Upper lobe of left lung (tissue), 6 donors: ENCODE results near the gene OTOG. TPM values are rescaled to one million over a fixed set of nuclear protein-coding genes. Genes with fewer than 3 reads are reported as not detected.

Experiments used
- ATAC-seq, 2 donors: fragments of 200-7000 bp; cut with Tn5 transposase; one replicate each; pipeline ENCODE4 v1.9.1; 2022; ENCODE audit warnings: mild to moderate bottlenecking in 2 of 2, moderate library complexity in 2 of 2; ENCODE audit not compliant: low FRiP score in 2 of 2
- DNase-seq, 2 donors: peaks; one replicate each; pipeline ENCODE4 v3.0.0-alpha.2; 2019 to 2020
- H3K27ac ChIP-seq, 4 donors: fragments of 200-600 bp; sonication (generic); one replicate each; pipeline ENCODE4 v1.5.1; 2016 to 2019
- H3K27me3 ChIP-seq, 4 donors: fragments of 200-600 bp; sonication (generic); one replicate each; pipeline ENCODE4 v1.5.1; 2017 to 2019
- H3K36me3 ChIP-seq, 4 donors: fragments of 200-600 bp; sonication (generic); one replicate each; pipeline ENCODE4 v1.5.1; 2016 to 2019
- H3K4me1 ChIP-seq, 4 donors: fragments of 200-600 bp; sonication (generic); one replicate each; pipeline ENCODE4 v1.5.1; 2018 to 2019
- H3K4me3 ChIP-seq, 4 donors: fragments of 200-600 bp; sonication (generic); one replicate each; pipeline ENCODE4 v1.5.1; 2017 to 2019; ENCODE audit warnings: mild to moderate bottlenecking in 2 of 4, moderate library complexity in 1 of 4
- H3K9me3 ChIP-seq, 4 donors: fragments of 200-600 bp; sonication (generic); one replicate each; pipeline ENCODE4 v1.5.1; 2018 to 2019
- EP300 ChIP-seq, 4 donors: sonication (generic); formaldehyde crosslinking; IDR thresholded peaks; one replicate each; pipeline ENCODE4 v1.5.1; 2017; ENCODE audit warnings: antibody characterized with exemption in 4 of 4, control low read depth in 2 of 4
- POLR2A ChIP-seq, 4 donors: fragments of 450-650 bp; IDR thresholded peaks; one replicate each; pipeline ENCODE4 v1.5.1; 2016 to 2017; ENCODE audit warnings: antibody characterized with exemption in 4 of 4, mild to moderate bottlenecking in 2 of 4
- POLR2AphosphoS5 ChIP-seq, 2 donors: sonication (generic); formaldehyde crosslinking; IDR thresholded peaks; one replicate each; pipeline ENCODE4 v1.5.1; 2017; ENCODE audit warnings: antibody characterized with exemption in 2 of 2
- WGBS, 2 donors: methylation state at CpG; one replicate each; pipeline ENCODE4 v1.1.5; 2017 to 2018; 5-methylcytosine and 5-hydroxymethylcytosine counted together
- total RNA-seq, 6 donors: library from RNA; depleted of rRNA in 4 of 6; stranded (reverse); fragments of >200 nt in 4 of 6; gene quantifications; one replicate each; pipeline versions ENCODE4 v1.1.0 to v1.2.1, GENCODE V29; 2016 to 2021
- TF ChIP-seq, protein P1 (sequence below), 6 experiments: fragments of 450-650 bp in 4 of 6; fragments of 200-600 bp in 2 of 6; sonication (generic) in 2 of 6; IDR thresholded peaks; one replicate each; pipeline ENCODE4 v1.5.1; 2016 to 2019; ENCODE audit warnings: antibody characterized with exemption in 6 of 6
- donor health status: DM: no; HTN: no; CAD: no; lungs with moderate emphysema.
- donor health status: DM: no; HTN: yes; CAD: no; lungs with severe emphysema.

OTOG gene
- total RNA-seq, 6 donors from 2014 or later, result not detected

DNA sequence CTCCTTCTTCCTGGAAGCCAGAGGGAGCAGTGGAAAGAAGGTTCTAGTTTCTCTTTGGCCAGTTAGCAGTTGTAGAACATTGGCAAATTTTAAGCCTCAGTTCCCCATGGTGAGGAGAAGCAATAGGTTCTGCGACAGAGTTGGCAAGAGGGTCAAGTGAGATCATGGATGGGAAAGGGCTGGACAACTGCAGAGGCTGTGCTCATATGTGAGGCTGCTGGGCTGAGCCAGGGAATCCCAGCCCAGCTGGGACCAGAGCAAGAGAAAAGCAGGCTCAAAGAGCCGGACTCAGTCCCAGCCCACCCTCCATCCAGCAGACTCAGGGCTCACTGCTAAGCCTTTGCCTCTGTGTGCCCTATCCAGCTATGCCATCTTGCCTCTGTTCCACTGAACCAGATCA lies 105.5 kb downstream of the OTOG start:
- Histone ChIP-seq H3K4me1 (no peaks in the 10 kb centered on the region), H3K9me3 (peaks cover 0 to 9% (median 4%) of the 10 kb centered on the region in 4 donors), H3K36me3 (no peaks in the 10 kb centered on the region), H3K27ac (no peak overlapping the region), H3K4me3 (no peak overlapping the region), H3K27me3 (no peaks in the 10 kb centered on the region)
- WGBS, 2 donors, result 70 to 93% methylated on average over 2 of the region's 2 CpGs
- ATAC-seq (peak in 1 of 2 donors; percentile 72), DNase-seq (no peak)
- no peak for TF ChIP-seq POLR2A (IDR thresholded peaks at IDR 0.05)
- TF ChIP-seq, protein P1, sequence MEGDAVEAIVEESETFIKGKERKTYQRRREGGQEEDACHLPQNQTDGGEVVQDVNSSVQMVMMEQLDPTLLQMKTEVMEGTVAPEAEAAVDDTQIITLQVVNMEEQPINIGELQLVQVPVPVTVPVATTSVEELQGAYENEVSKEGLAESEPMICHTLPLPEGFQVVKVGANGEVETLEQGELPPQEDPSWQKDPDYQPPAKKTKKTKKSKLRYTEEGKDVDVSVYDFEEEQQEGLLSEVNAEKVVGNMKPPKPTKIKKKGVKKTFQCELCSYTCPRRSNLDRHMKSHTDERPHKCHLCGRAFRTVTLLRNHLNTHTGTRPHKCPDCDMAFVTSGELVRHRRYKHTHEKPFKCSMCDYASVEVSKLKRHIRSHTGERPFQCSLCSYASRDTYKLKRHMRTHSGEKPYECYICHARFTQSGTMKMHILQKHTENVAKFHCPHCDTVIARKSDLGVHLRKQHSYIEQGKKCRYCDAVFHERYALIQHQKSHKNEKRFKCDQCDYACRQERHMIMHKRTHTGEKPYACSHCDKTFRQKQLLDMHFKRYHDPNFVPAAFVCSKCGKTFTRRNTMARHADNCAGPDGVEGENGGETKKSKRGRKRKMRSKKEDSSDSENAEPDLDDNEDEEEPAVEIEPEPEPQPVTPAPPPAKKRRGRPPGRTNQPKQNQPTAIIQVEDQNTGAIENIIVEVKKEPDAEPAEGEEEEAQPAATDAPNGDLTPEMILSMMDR (IDR thresholded peaks at IDR 0.05), result no peak
- no peak for TF ChIP-seq POLR2AphosphoS5 (IDR thresholded peaks at IDR 0.05)
- no peak for TF ChIP-seq EP300 (IDR thresholded peaks at IDR 0.05)

DNA sequence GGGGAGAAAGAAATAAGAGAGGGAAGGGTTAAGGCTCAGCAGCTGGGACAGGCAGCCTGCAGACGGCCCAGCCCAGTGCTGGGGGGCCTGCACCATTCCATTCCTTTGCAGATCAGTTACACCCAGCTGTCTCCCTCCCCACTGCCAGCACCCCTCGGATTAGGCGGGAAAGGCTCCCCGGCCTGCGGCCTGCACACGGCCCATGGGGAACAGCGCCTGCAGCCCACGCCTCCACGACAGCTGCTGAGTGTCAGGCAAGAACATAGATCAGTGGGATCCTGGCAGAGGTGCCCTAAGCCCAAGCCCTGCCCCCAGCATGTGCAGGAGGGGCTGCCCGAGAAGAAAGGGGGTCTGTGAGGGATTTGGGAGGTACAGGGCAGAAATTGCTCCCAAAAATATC lies 106.6 kb downstream of the OTOG start:
- Histone ChIP-seq H3K9me3 (peaks cover 0 to 9% (median 4%) of the 10 kb centered on the region in 4 donors), H3K36me3 (no peaks in the 10 kb centered on the region), H3K27me3 (no peaks in the 10 kb centered on the region), H3K4me3 (no peak overlapping the region), H3K27ac (no peak overlapping the region), H3K4me1 (no peaks in the 10 kb centered on the region)
- WGBS, 2 donors, result 45 to 49% methylated on average over 5 to 10 of the region's 10 CpGs
- DNase-seq (peak in 1 of 2 donors; percentile 53), ATAC-seq (no peak)
- TF ChIP-seq EP300 (IDR thresholded peaks at IDR 0.05), result no peak
- no peak for TF ChIP-seq POLR2A (IDR thresholded peaks at IDR 0.05)
- TF ChIP-seq, protein P1 (IDR thresholded peaks at IDR 0.05), result no peak
- TF ChIP-seq POLR2AphosphoS5 (IDR thresholded peaks at IDR 0.05), result no peak

DNA sequence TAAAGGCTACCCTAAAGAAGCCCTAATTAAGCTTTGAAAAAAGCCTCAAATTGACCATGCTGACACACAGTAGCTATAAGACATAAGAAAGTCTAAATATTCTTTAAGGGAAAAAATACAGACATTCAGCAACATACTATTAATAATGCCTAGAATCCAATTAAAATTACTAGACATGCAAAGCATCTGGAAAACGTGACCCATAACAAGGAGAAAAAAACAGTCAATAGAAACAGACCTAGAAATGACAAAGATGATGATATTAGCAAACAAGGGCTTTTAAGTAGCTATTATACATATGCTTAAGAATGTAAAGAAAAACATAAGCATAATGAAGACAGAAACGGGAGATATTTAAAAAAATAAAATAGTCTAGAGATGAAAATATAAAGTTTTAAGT lies 108.6 kb downstream of the OTOG start:
- 70 to 80% methylated on average over 2 of the region's 2 CpGs for WGBS, 2 donors
- no peak for DNase-seq

DNA sequence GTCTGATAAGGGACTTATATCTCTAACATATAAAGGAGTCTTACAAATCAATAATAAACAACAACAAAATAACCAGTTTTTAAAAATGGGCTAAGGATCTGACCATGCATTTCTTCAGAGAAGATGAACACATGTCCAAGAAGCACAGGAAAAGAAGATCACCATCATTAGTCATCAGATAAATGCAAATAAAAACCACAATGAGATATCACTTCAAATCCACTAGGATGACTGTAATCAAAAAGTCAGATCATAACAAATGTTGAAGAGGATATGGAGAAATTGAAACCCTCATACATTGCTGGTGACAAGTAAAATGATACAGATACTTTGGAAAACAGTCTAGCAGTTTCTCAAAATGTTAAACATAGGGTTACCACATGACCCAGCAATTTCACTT lies 111.2 kb downstream of the OTOG start:
- DNase-seq (no peak), ATAC-seq (no peak)
- Histone ChIP-seq H3K36me3 (no peaks in the 10 kb centered on the region), H3K4me3 (no peak overlapping the region), H3K4me1 (no peaks in the 10 kb centered on the region), H3K9me3 (peaks cover 0 to 9% (median 4%) of the 10 kb centered on the region in 4 donors), H3K27me3 (no peaks in the 10 kb centered on the region), H3K27ac (no peak overlapping the region)
- TF ChIP-seq, protein P1 (IDR thresholded peaks at IDR 0.05), result no peak
- TF ChIP-seq EP300 (IDR thresholded peaks at IDR 0.05), result no peak
- TF ChIP-seq POLR2A (IDR thresholded peaks at IDR 0.05), result no peak
- TF ChIP-seq POLR2AphosphoS5 (IDR thresholded peaks at IDR 0.05), result no peak

More for the DNA sequence above, 108.6 kb downstream of the OTOG start:
- Histone ChIP-seq H3K36me3 (no peaks in the 10 kb centered on the region), H3K4me1 (no peaks in the 10 kb centered on the region), H3K27me3 (no peaks in the 10 kb centered on the region), H3K4me3 (no peak overlapping the region), H3K27ac (no peak overlapping the region), H3K9me3 (peaks cover 0 to 9% (median 4%) of the 10 kb centered on the region in 4 donors)
- no peak for ATAC-seq
- TF ChIP-seq POLR2A (IDR thresholded peaks at IDR 0.05), result no peak
- TF ChIP-seq EP300 (IDR thresholded peaks at IDR 0.05), result no peak
- TF ChIP-seq, protein P1 (IDR thresholded peaks at IDR 0.05), result no peak
- TF ChIP-seq POLR2AphosphoS5 (IDR thresholded peaks at IDR 0.05), result no peak

DNA sequence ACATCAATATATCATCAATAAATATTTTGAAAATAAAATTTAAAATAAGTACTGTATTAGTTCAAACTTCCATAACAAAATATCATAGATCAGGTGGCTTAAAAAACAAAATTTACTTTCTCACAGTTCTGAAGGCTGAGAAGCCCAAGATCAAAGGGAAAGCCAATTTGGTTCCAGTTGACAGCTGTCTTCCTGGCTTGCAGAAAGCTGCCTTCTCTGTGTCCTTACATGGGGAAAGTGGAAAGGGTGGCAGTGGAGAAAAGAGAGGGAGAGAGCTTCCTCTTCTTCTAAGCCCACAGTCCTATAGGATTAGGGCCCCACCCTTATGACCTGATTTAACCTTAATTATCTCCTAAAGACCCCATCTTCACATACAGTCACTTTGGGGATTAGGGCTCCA lies 121.1 kb downstream of the OTOG start:
- no peak for TF ChIP-seq POLR2A (IDR thresholded peaks at IDR 0.05)
- TF ChIP-seq EP300 (IDR thresholded peaks at IDR 0.05), result no peak
- TF ChIP-seq, protein P1 (IDR thresholded peaks at IDR 0.05), result no peak
- TF ChIP-seq POLR2AphosphoS5 (IDR thresholded peaks at IDR 0.05), result no peak
- H3K27ac ChIP-seq, result no peak overlapping the region
- no peak overlapping the region for H3K4me3 ChIP-seq
- H3K4me1 ChIP-seq, result no peaks in the 10 kb centered on the region
- H3K9me3 ChIP-seq, result no peaks in the 10 kb centered on the region
- no peaks in the 10 kb centered on the region for H3K36me3 ChIP-seq
- DNase-seq (no peak), ATAC-seq (no peak)
- no peaks in the 10 kb centered on the region for H3K27me3 ChIP-seq
